Measurements from ENCODE around the gene UBE3C. TPM values are rescaled to one million over a fixed set of nuclear protein-coding genes. Genes with fewer than 3 reads are reported as not detected.
A peak's percentile ranks its signal among the peaks of the same experiment; 100 is the strongest.

UBE3C gene
- polyA plus RNA-seq, 1 donor: 51.9 TPM

- no peak for DNase-seq
Observed at GRCh38 chr7:157176771-157177170, 38.0 kb downstream of the UBE3C start.

GRCh38 chr7:157177333-157177982, 38.7 kb downstream of the UBE3C start:
- DNase-seq: no peak

- DNase-seq: no peak
Observed at GRCh38 chr7:157177983-157178381, 39.3 kb downstream of the UBE3C start.

- DNase-seq: no peak
Observed at GRCh38 chr7:157183832-157184231, 45.1 kb downstream of the UBE3C start.

- no peak for DNase-seq
Observed at GRCh38 chr7:157188091-157188665, 49.5 kb downstream of the UBE3C start.

- DNase-seq: no peak
Observed at GRCh38 chr7:157189405-157189804, 50.7 kb downstream of the UBE3C start.

- DNase-seq: no peak
Observed at GRCh38 chr7:157192861-157193260, 54.1 kb downstream of the UBE3C start.

- DNase-seq: no peak
Observed at GRCh38 chr7:157193274-157193673, 54.5 kb downstream of the UBE3C start.

- no peak for DNase-seq
Observed at GRCh38 chr7:157194948-157195347, 56.2 kb downstream of the UBE3C start.

GRCh38 chr7:157195868-157196267, 57.1 kb downstream of the UBE3C start:
- DNase-seq: no peak

GRCh38 chr7:157204134-157204533, 65.4 kb downstream of the UBE3C start:
- no peak for DNase-seq

GRCh38 chr7:157205438-157205837, 66.7 kb downstream of the UBE3C start:
- no peak for DNase-seq

GRCh38 chr7:157208571-157209413, 70.1 kb downstream of the UBE3C start:
- no peak for DNase-seq

- DNase-seq: no peak
Observed at GRCh38 chr7:157210682-157211081, 72.0 kb downstream of the UBE3C start.

- DNase-seq: no peak
Observed at GRCh38 chr7:157211690-157212089, 73.0 kb downstream of the UBE3C start.

GRCh38 chr7:157219154-157219553, 80.4 kb downstream of the UBE3C start:
- no peak for DNase-seq

GRCh38 chr7:157220916-157221569, 82.3 kb downstream of the UBE3C start:
- no peak for DNase-seq

- peak; percentile 10 for DNase-seq
Observed at GRCh38 chr7:157222687-157223086, 84.0 kb downstream of the UBE3C start.

GRCh38 chr7:157224627-157225026, 85.9 kb downstream of the UBE3C start:
- DNase-seq: peak; percentile 4

- peak; percentile 15 for DNase-seq
Observed at GRCh38 chr7:157228864-157229422, 90.2 kb downstream of the UBE3C start.

GRCh38 chr7:157233677-157234076, 95.0 kb downstream of the UBE3C start:
- DNase-seq: no peak

- DNase-seq: no peak
Observed at GRCh38 chr7:157234271-157234670, 95.5 kb downstream of the UBE3C start.

Measured in left kidney (tissue), 2 donors.